ENCODE data around the gene BFSP2. TPM values are rescaled to one million over a fixed set of nuclear protein-coding genes. Genes with fewer than 3 reads are reported as not detected.
A peak's percentile ranks its signal among the peaks of the same experiment; 100 is the strongest.

BFSP2 gene
- total and polyA plus RNA-seq, 2 donors (not counting 1 experiment from before 2014, with no cell fraction given), result 0.60 to 1.6 TPM

DNA sequence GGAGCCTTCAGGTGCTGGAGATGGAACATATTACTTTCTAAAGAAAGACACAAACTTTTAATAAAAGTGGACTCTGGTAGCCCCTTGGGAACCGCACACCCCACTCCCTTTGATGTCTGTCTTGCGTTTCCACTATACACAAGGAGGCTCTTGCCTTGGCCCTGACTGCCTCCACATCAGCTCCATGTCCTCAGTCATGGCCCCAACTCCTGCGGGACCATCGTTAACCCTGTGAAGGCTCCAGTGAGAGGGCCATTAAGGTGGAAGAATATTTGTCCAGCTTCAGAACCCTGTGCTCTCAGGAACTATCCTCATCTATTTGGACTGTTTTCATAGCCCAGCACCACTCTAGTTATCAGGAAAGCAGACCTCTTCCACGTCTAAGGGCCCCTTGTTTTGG lies 16.1 kb upstream of the BFSP2 start:
- H3K4me3 ChIP-seq (ENCODE audit: control extremely low read depth in 1 of 5, extremely low read depth in 1 of 5, insufficient read depth in 1 of 5, low read depth in 2 of 5, low read length in 4 of 5), result no peak overlapping the region
- H3K9ac ChIP-seq (ENCODE audit: low read length), result no peak overlapping the region
- ChIA-PET POLR2A (no interaction called here), CTCF (interaction anchor here (1.0 to 2.6 kb wide), 3 partner anchors 12 to 657 kb away, joined by 3 to 11 read pairs (median 3); no protein-coding TSS in a partner anchor)
- no peak overlapping the region for H2AFZ ChIP-seq (ENCODE audit: insufficient read depth, low read depth, low read length, poor library complexity, severe bottlenecking)
- TF ChIP-seq EZH2 (IDR thresholded peaks at IDR 0.05; ENCODE audit: borderline replicate concordance, insufficient read depth, low read depth, low read length, poor library complexity, severe bottlenecking) (no peak), CTCF (IDR thresholded peaks at IDR 0.05) (no peak)
- no peaks in the 10 kb centered on the region for H4K20me1 ChIP-seq (ENCODE audit: control insufficient read depth, insufficient read depth, low read length, poor library complexity, severe bottlenecking)
- DNase-seq, result no peak
- no peaks in the 10 kb centered on the region for H3K79me2 ChIP-seq (ENCODE audit: control insufficient read depth, insufficient read depth, low read length)
- H3K9me3 Mint-ChIP-seq (ENCODE audit: insufficient read depth), result no peaks in the 10 kb centered on the region
- no peaks in the 10 kb centered on the region for H3K9me3 ChIP-seq (ENCODE audit: control extremely low read depth in 1 of 3, control insufficient read depth in 2 of 3, insufficient read depth in 1 of 3, low read length in 2 of 3)
- no peak overlapping the region for H3K27ac ChIP-seq (ENCODE audit: low read length in 2 of 2)
- intact Hi-C loops (cut with micrococcal nuclease), result loop anchor here (2.0 to 10.0 kb wide), 2 partner anchors 657 to 849 kb away; no protein-coding TSS in a partner anchor
- H3K27me3 ChIP-seq (replicated peaks in 1 of 4; ENCODE audit: control extremely low read depth in 1 of 4, control insufficient read depth in 3 of 4, insufficient read depth in 4 of 4, low read length in 3 of 4), result peaks cover 0 to 3% (median 0%) of the 10 kb centered on the region in 4 experiments
- H3K4me3 Mint-ChIP-seq, result no peak overlapping the region
- 79% methylated on average over 3 of the region's 5 CpGs for WGBS (ENCODE audit: insufficient coverage)
- no peak overlapping the region for H3K4me2 ChIP-seq (replicated peaks; ENCODE audit: low read depth, low read length, poor library complexity, severe bottlenecking)
- H3K27ac Mint-ChIP-seq, result no peak overlapping the region
- H3K4me1 Mint-ChIP-seq, result peaks cover 2% of the 10 kb centered on the region
- no peaks in the 10 kb centered on the region for H3K27me3 Mint-ChIP-seq
- ATAC-seq (ENCODE audit: low read depth), result no peak
- peaks cover 0 to 3% of the 10 kb centered on the region in 2 donors for H3K4me1 ChIP-seq (ENCODE audit: control insufficient read depth in 2 of 2, insufficient read depth in 2 of 2, low read length in 2 of 2)
- no peaks in the 10 kb centered on the region for H3K36me3 ChIP-seq (replicated peaks in 1 of 2; ENCODE audit: control extremely low read depth in 1 of 2, control insufficient read depth in 1 of 2, extremely low read depth in 1 of 2, insufficient read depth in 2 of 2, low read length in 1 of 2)

DNA sequence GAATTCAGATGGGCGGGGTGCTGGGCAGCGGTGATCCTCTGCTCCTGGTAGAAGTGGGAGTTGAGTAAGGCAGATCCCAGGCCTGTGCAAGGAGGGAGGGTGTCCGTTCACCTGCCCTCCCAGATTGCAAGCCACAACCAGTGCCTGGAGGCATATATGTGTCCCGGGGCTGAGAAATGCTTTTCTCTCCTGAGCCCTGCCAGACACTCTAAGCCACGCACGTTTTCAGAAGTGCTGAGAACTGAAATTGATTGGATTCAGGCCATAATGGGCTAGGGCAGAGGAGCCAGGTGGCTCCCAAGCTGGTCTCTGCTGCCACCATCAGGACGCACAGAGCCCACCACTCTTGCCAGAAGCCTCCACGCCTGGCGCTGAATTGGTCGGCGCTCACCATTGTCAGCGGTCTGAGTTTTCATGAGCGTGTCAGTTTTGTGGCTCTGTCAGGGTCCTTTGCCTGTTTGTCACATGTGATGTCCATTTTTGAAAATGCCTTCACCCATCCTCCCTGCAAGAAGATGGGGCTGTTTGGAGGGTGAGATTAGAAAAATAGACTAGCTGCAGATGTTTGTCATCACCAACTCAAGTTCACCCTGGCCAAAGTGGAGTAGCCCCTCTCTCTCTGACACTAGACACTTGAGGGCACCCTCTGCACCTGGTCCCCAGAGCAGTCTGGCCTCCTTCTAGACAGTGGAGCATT lies 15.4 kb upstream of the BFSP2 start:
- TF ChIP-seq EZH2 (IDR thresholded peaks at IDR 0.05; ENCODE audit: borderline replicate concordance, insufficient read depth, low read depth, low read length, poor library complexity, severe bottlenecking) (no peak), CTCF (IDR thresholded peaks at IDR 0.05) (peak; percentile 48)
- WGBS (ENCODE audit: insufficient coverage), result 35% methylated on average over 13 of the region's 13 CpGs
- ChIA-PET CTCF (interaction anchor here (0.6 to 2.6 kb wide), 4 partner anchors 11 to 670 kb away, joined by 3 to 11 read pairs (median 3); no protein-coding TSS in a partner anchor), POLR2A (no interaction called here)
- DNase-seq (peak; percentile 44), ATAC-seq (ENCODE audit: low read depth) (peak; percentile 54)
- no peaks in the 10 kb centered on the region for H3K79me2 ChIP-seq (ENCODE audit: control insufficient read depth, insufficient read depth, low read length)
- H3K9me3 ChIP-seq (ENCODE audit: control extremely low read depth in 1 of 3, control insufficient read depth in 2 of 3, insufficient read depth in 1 of 3, low read length in 2 of 3), result no peaks in the 10 kb centered on the region
- no peak overlapping the region for H3K27ac ChIP-seq (ENCODE audit: low read length in 2 of 2)
- Mint-ChIP-seq H3K4me3 (no peak overlapping the region), H3K27ac (no peak overlapping the region), H3K4me1 (peaks cover 2% of the 10 kb centered on the region), H3K9me3 (ENCODE audit: insufficient read depth) (no peaks in the 10 kb centered on the region), H3K27me3 (no peaks in the 10 kb centered on the region)
- no peak overlapping the region for H2AFZ ChIP-seq (ENCODE audit: insufficient read depth, low read depth, low read length, poor library complexity, severe bottlenecking)
- no peaks in the 10 kb centered on the region for H3K36me3 ChIP-seq (replicated peaks in 1 of 2; ENCODE audit: control extremely low read depth in 1 of 2, control insufficient read depth in 1 of 2, extremely low read depth in 1 of 2, insufficient read depth in 2 of 2, low read length in 1 of 2)
- H3K4me2 ChIP-seq (replicated peaks; ENCODE audit: low read depth, low read length, poor library complexity, severe bottlenecking), result no peak overlapping the region
- no peaks in the 10 kb centered on the region for H4K20me1 ChIP-seq (ENCODE audit: control insufficient read depth, insufficient read depth, low read length, poor library complexity, severe bottlenecking)
- intact Hi-C loops (cut with micrococcal nuclease), result loop anchor here (2.0 to 10.0 kb wide), 2 partner anchors 658 to 850 kb away; no protein-coding TSS in a partner anchor
- H3K4me3 ChIP-seq (ENCODE audit: control extremely low read depth in 1 of 5, extremely low read depth in 1 of 5, insufficient read depth in 1 of 5, low read depth in 2 of 5, low read length in 4 of 5), result no peak overlapping the region
- H3K27me3 ChIP-seq (replicated peaks in 1 of 4; ENCODE audit: control extremely low read depth in 1 of 4, control insufficient read depth in 3 of 4, insufficient read depth in 4 of 4, low read length in 3 of 4), result peaks cover 0 to 3% (median 0%) of the 10 kb centered on the region in 4 experiments
- peaks cover 0 to 3% of the 10 kb centered on the region in 2 donors for H3K4me1 ChIP-seq (ENCODE audit: control insufficient read depth in 2 of 2, insufficient read depth in 2 of 2, low read length in 2 of 2)
- H3K9ac ChIP-seq (ENCODE audit: low read length), result no peak overlapping the region
